Colon (tissue), 2 donors: ENCODE measurements around the gene ARL15.
"Not testable (repeated sequence)": the region's sequence is repeated elsewhere in the genome, so short reads cannot be mapped to it uniquely, and the experiment has no call there.

Source experiments
- FAIRE-seq: peaks from 2 replicates; lab custom pipeline; 2012; peaks lifted over from hg19 to GRCh38; lab: Jason Lieb, UNC
- donor health status: control.
- donor health status: control.

ARL15 gene

DNA sequence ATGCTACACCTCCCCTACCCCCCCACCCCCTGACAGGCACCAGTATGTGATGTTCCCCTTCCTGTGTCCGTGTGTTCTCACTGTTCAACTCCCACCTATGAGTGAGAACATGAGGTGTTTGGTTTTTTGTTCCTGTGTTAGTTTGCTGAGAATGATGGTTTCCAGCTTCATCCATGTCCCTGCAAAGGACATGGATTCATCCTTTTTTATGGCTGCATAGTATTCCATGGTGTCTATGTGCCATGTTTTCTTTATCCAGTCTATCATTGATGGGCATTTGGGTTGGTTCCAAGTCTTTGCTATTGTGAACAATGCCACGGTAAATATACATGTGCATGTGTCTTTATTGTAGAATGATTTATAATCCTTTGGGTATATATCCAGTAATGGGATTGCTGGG lies 328.1 kb downstream of the ARL15 start:
- FAIRE-seq: not testable (repeated sequence)

DNA sequence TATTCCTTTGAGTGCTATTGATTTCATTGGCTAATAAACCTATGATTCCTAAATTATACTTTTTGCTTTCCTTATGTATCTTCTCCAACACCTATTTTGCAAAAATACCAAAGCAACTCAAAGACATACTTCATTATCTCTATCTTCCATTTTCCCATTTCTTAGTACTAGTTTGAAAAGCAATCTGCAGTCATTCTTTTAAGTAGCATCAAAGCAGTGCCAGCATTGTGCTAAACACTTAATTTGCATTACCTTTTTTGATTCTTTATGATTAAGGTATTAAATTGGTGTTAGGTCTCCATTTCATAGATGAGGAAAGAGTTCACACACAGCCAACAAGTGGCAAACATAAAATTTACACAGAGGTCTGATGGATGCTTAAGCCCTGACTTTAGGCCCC lies 330.3 kb downstream of the ARL15 start:
- FAIRE-seq: no peak

DNA sequence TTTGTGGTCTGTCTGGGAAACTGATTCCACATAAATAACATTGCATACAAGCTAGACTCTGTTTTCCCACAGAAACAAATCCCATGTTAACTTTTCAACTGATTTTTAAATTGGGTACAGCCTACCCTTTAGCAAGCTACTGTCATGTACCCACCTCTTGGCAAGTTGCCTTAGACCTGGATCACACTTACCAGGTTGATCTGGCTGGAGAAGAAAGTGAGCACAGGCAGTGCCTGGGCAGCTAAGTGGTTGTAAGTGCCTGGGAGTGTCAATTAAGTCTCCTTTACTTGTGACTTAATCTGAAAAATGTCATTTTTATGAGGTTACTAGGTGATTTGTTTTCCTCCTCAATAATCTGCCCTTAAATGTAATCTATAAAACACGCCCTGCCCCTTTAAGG lies 336.4 kb downstream of the ARL15 start:
- FAIRE-seq: no peak

DNA sequence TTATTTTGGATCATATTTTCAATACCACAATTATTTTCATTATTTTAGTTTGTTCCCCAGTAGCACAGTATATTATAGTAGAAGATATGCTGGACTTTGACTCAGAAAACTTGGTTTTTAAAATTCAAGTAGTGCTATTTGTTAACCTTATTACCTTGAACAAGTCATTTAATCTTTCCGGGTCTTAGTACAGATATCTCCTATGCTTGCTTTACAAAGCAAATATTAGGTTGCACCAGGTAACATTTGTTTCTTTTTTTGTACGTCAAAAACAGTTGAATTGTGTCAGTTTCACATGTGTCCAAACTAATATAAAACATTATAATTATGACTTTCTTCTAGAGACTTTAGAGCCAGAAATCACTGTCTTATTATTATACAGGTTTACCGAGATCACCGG lies 338.1 kb downstream of the ARL15 start:
- no peak for FAIRE-seq

DNA sequence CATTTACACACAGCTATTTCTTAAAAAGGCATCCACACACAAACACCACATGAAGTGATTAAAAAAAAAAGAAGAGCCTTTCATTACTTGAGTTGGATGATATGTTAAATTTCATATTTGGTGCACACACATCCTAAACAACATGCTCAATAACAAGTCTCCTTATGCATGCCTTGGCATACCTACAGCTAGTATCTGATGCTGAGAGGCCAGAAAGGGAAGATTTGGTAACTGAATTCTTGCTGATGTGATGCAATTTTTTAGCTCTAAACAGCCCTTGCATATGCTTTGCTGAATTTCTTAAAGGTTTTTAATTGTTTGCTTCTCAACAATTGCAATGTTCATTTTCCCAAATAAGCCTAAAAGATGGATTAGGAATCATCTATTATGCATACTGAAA lies 338.8 kb downstream of the ARL15 start:
- no peak for FAIRE-seq

DNA sequence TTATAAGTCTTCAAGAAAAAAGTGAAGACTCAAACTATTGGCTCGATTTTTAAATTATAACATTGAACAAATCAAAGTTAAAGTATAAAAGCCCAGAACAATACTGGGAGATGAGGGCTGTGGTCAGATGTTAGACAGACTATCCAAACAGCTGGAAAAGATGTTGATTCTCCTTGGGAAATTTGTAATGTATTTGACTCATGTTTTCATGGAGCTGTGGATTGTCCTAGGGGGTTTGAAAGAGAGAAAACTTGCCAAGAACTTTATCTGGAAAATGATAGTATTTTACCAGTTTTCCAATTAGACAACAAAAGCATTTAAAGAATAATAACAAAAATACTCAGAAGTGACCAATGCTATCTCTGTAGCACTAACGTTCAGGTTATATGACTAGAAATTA lies 339.2 kb downstream of the ARL15 start:
- no peak for FAIRE-seq

DNA sequence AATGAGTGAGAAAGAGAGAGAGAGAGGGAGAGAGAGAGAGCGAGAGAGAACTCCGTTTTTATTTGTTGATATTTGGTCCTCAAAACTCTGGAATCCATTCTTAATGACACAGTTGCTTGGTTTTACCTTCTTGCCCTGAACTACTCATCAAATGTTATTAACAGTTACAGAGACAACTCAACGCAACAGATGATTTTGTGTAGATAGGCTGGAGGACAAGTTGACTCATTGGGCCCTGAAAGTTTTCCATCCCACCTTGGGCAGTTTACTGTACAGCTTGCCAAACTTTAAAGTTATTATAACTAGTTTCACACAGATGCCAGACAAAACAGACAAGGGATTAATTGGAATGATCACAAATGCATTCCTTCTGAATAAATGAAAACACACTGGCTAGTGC lies 339.9 kb downstream of the ARL15 start:
- no peak for FAIRE-seq

DNA sequence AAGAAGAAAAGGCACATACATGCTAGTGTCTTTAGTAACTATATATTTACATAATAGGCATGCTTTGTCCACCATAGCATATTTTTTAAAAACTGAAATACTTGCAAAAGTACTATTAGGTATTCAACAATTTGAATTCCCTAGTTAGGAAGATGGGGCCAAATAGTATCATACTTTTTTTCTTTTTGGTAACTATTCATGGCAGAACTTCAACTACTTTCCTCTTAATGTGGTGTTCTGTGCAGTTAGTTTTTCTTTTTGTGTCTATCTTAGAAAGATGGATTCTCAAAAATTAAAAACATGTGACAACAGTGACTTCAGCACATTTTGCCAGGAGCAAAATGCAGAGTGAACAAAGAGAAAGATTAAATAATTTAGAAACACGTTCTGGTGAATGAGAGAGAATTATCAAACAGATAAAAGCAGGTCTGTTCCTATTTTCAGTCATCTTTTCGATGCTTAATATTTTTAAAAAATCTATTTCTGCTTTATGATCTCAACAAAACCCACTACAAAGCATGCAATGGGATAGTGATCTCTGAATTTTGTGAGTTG lies 341.1 kb downstream of the ARL15 start:
- FAIRE-seq: no peak

DNA sequence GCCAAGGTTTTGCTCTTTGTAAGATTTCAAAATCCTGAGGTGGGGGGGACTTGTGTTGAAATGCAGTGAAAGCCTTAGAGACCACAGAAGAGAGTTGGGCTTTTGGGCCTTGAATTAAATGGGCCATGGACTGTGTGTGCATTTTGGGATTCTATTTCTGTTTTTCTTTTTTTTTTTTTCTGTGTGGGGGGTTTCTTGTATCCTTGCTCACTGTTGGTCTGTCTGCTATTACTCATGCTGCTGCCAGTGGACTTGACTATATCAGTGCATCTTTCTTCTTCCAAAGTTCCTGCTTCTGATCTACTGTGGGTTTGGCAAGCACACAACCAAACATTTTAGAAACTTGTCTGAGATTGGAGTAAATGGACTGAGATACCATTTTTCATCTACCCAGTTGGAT lies 344.9 kb downstream of the ARL15 start:
- FAIRE-seq: no peak

DNA sequence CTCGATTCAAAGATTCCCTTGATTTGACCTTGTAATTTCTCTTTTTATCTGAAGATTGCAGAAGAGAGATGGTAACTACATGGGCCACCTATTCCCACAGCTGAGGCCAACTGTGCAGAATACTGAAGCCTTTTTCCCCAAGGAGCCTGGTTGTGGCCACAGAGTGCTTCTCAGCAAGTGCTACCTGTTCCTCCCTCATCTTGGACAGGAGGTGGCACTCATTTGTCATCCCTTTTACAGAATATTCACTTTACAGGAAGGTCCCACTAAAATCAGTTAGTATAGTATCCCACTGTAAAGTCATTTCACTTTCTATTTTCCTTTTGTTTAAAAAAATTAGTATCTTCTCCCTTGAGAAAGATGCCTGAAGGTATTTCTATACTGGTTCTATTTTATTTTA lies 346.4 kb downstream of the ARL15 start:
- FAIRE-seq: no peak

DNA sequence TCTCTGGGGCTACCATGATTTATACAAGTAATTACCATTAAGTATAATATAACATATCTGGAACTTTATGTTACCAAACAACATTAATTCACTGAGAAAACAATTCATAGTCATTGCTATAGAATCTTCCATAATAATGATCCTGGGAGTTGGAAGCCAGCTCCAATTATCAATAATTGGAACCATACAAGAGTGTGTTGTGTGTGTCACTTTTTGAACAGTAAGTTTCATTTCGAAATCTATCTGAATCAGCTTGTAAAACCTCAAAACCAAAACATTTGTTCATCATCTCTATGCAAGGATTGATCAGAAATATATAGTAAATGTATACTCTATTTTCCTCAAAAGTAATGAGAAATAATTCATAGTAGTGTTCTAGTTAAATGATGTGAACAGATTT lies 348.1 kb downstream of the ARL15 start:
- FAIRE-seq: no peak

DNA sequence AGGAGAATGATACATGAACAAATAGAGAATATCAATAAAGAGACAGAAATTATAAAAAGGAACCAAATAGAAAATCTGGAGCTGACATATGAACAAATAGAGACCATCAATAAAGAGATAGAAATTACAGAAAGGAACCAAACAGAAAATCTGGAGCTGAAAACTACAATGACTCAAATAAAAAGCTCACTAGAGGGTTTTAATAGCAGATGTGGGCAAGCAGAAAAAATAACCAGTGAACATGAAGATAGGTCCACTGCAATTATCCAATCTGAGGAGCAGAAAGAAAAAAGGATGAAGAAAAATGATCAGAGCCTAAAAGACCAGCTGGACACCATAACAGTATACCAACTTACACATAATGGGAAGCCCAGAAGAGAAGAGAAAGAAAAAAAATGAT lies 353.7 kb downstream of the ARL15 start:
- FAIRE-seq: no peak

DNA sequence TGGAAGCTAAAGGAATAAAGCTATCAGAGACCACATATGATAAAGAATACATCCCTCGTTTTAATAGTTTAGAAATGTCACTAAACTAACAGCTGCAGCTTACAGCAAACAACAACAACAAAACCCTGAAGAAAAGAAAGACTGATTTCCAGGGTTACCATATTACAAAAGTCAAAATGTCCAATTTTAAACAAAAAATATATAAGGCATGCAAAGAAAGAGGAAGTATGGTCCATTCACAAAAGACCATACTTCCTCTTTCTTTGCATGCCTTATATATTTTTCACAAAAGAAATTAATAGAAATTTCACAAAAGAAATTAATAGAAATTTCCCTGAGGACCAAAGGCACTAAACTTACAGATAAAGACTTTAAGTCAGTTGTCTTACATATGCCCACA lies 354.2 kb downstream of the ARL15 start:
- FAIRE-seq: no peak

DNA sequence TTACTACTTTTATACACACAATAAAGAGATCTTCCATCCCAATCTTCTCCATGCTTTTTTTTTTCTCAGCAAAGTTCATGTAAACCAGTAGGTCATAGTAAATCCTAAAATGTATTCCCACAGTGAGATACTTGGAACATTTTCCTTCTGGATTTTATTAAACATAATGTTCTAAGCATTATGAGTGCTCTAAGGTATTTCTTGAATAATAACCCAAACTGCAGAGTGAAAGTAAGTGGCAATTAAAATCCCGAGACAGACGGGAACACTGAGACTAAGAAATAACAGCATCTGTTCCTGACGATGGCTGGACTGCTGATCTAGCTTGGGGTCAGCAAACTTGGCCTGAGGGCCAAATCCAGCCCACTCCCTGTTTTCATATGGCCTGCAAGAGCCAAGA lies 359.8 kb downstream of the ARL15 start:
- FAIRE-seq: no peak

DNA sequence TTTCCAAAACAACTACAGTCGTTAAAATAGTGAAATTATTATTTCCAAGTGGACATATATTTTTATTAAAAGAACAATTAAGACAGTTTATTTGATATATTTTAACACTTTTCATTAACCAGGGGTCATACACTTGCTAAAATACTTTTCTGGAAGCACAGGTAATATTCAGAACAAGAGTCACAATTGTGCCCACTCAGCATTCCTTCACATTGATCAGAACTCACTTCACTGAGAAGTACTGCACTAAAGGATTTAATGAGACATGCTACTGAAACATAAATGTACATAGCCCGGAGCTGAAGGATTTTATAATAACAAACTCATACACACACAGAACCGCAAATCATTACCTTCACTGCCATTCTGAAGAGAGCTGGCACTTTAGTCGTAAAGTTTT lies 361.8 kb downstream of the ARL15 start:
- no peak for FAIRE-seq

DNA sequence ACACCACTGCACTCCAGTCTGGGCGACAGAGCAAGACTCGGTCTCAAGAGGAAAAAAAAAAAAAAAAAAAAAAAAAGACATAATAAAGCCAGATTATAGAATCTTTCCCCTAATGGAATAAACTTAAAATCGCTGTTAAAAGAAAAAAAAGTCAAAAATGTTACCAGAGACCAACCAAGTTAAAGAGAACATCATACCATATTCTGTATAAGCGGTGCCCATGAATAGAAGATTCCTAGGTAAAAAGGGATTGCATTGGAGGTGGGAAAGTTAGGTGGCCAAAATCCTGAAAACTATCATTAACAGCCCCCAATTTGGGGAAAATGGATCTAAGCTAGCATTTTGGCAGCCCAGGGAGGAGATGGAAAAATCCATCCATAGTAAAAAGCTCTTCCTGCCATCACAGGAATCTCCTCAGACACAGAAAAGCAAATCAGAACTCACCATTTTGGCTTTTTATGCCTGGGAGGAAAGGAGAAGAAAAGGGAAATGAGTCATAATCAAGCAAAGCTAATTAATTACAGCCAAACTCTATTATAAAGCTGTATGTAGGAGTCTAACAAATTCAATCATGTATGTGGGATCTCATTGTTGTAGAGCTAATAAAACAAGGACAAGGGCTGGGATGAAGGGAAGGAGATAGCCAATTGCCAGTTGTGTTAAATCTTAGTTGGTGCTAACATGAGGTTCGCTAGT lies 363.8 kb downstream of the ARL15 start:
- FAIRE-seq: no peak

DNA sequence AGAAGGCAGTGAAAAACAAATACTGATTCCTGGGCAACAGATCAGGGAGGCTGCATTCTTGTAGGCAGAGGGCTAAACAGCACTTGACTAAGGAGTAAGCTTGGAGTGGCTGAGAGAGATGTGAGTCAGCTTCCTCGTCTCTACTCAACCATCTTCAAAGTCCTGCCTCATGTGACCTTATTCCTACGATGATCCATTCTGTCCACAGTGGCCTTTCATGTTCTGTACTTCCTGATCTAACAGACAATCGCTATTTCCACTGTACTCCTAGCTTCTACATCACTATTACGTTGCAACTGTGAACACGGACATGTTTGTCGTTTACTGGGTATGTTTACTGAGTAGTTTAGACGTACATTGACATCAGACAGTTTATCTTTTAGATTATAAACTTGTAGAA lies 365.4 kb downstream of the ARL15 start:
- FAIRE-seq: no peak

DNA sequence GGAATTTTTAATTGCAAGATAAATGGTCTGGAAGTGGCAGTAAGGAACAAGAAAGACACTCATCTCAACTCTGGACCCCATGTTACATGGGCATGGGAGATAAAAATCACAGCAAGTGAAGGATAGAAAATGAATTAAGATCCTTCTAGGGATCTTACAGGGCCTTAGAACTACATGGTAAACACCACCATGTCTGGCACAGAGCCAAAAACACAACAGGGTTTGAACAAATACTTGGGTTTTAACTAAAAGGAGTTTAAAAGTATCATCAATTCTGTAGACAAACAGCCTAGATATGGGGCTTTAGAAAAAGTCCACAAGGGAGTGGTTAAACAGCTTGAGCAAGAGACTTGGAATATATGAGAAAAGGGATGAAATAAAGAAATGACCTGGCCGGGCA lies 366.4 kb downstream of the ARL15 start:
- no peak for FAIRE-seq

DNA sequence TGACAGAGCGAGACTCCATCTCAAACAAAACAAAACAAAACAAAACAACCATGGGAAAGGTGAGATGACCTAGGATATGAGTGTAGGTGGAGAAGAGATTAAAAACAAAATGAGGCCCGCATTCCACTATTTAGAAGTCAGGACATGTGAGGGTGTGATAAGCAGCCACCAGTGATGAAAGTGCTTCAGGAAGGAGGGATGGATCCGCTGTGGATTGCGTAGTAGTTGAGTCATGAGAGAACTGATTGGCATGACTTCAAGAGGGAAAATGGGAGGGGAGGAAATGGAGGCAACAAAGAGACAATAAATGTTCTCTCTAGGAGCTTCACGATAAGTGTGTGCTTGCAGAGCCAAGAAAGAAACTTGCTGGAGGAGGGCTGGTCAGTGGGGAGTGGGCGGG lies 367.6 kb downstream of the ARL15 start:
- FAIRE-seq: no peak

DNA sequence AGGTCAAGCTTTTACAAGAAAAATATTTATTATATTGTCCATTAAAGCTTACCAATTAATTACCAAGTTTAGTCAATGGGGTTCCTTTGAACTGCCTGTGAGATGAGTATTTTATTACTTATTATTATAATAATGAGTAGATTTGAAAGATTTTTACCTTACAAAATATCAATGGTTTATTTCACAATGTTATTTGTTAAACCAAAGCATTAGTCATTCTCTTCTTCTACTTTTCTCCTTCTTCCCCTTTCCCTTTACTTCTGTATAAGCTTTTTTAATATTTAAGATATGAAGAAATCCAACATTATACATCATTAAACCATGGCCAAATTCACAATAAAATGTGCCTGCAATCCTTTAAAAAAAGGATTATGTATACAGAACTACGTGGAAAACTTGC lies 369.5 kb downstream of the ARL15 start:
- FAIRE-seq: no peak

DNA sequence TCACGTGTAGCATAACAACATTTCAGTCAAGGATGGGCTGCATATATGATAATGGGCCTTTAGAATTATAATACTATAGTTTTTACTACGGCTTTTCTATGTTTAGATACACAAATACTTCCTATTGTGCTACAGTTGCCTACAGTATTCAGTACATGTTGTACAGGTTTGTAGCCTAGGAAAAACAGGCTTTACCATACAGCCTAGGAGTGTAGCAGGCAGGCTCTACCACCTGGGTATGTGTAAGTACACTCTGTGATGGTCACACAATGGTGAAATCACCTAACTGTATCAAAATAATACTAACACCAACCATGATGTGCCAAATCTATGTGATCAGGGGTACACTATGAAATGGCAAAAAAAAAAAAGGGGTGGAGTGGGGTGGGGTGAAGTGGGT lies 372.9 kb downstream of the ARL15 start:
- FAIRE-seq: no peak

DNA sequence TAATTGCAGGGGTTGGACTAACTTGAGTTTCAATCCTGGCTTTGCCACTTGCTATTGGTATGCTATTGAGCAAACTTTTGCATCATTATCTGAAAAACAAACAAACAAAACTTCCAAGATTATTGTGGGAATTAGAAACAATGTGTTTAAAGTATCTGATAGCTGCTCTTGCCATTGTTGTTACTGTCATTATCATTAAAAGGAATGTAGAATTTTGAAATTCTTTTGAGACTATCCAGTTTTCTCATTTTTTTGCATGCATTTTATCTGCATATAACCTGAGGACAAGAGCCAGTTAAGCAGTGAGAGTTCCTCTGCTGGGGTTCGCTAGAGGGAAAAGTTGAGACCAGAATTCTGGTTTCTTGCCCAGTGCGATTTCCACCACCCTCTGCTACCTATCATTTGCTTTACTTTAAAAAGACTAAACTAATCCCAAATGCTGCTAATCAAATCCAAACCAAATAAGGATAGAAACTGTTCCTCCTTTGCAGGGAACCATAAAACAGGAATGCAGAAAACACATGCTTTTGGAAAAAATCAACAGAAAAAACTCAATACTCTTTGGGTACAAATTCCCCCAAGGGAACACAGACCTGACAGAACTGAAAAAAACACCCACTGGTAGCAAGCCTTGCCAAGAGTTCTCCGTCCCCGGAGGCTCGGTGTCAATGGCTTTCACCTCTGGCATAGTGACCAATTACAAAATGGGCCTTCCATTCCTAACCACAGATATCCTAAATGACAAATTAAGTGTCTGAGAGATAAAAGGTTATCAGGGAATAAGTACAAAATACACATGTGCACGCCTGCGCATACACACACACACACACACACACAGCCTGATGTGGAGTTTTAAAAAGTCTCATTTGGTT lies 373.7 kb downstream of the ARL15 start:
- no peak for FAIRE-seq

DNA sequence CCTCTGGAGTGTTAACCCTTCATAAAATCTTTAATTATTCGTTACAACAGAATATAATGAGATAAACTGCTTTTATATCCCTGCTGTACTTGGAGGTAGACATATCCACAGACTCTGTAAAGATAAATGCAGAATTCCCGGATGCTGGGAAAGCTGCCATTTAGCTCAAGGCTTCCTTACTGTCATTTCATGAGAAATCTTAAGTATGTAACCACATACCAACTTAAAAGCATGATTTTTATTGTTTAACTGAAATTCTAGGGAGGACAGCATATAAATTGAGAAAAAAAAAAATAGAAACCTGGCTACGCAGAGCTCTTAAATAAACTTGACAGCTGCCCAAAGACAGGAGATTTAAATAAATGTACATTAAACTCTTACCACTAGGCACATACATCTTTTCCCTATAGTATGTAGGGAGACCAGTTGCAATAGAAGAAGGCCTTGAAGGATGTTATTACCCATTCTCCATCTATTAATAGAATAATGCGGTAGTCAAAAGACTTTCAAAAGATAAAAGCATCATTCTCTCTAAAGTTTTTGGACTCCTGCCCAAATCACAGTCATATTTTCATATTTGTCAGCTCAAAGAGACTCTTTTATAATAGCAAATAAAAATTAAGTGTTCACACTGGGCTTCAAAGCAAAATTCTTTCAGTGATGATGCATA lies 376.1 kb downstream of the ARL15 start:
- FAIRE-seq: no peak
